ENCODE measurements around the gene RHO.

RHO gene

GRCh38 chr3:129576514-129577352 is 48.3 kb downstream of the RHO start:
- H3K27me3 ChIP-seq (ENCODE audit: low read depth, low read length): no peaks in the 10 kb centered on the region
- peaks cover 0 to 22% of the 10 kb centered on the region in 2 donors for H3K36me3 ChIP-seq (ENCODE audit: control insufficient read depth in 1 of 2, insufficient read depth in 2 of 2, low read length in 2 of 2)
- H3K4me1 ChIP-seq (ENCODE audit: control insufficient read depth in 1 of 2, insufficient read depth in 2 of 2, low read length in 2 of 2): peaks cover 6 to 18% of the 10 kb centered on the region in 2 donors
- H3K4me3 ChIP-seq (ENCODE audit: low read depth in 1 of 2, low read length in 2 of 2): no peak overlapping the region
- H3K9me3 ChIP-seq (ENCODE audit: control insufficient read depth in 1 of 2, low read length in 2 of 2): no peaks in the 10 kb centered on the region
- no peak overlapping the region for H3K27ac ChIP-seq (ENCODE audit: low read length)

GRCh38 chr3:129577366-129577765 is 48.9 kb downstream of the RHO start:
- H3K4me1 ChIP-seq (ENCODE audit: control insufficient read depth in 1 of 2, insufficient read depth in 2 of 2, low read length in 2 of 2): peaks cover 6 to 18% of the 10 kb centered on the region in 2 donors
- H3K27me3 ChIP-seq (ENCODE audit: low read depth, low read length): no peaks in the 10 kb centered on the region
- H3K27ac ChIP-seq (ENCODE audit: low read length): no peak overlapping the region
- no peaks in the 10 kb centered on the region for H3K9me3 ChIP-seq (ENCODE audit: control insufficient read depth in 1 of 2, low read length in 2 of 2)
- H3K36me3 ChIP-seq (ENCODE audit: control insufficient read depth in 1 of 2, insufficient read depth in 2 of 2, low read length in 2 of 2): peaks cover 0 to 26% of the 10 kb centered on the region in 2 donors
- H3K4me3 ChIP-seq (ENCODE audit: low read depth in 1 of 2, low read length in 2 of 2): no peak overlapping the region

GRCh38 chr3:129577925-129578786 is 49.7 kb downstream of the RHO start:
- H3K27me3 ChIP-seq (ENCODE audit: low read depth, low read length): no peaks in the 10 kb centered on the region
- no peak overlapping the region for H3K27ac ChIP-seq (ENCODE audit: low read length)
- H3K4me1 ChIP-seq (ENCODE audit: control insufficient read depth in 1 of 2, insufficient read depth in 2 of 2, low read length in 2 of 2): peaks cover 6 to 18% of the 10 kb centered on the region in 2 donors
- no peaks in the 10 kb centered on the region for H3K9me3 ChIP-seq (ENCODE audit: control insufficient read depth in 1 of 2, low read length in 2 of 2)
- H3K4me3 ChIP-seq (ENCODE audit: low read depth in 1 of 2, low read length in 2 of 2): no peak overlapping the region
- H3K36me3 ChIP-seq (ENCODE audit: control insufficient read depth in 1 of 2, insufficient read depth in 2 of 2, low read length in 2 of 2): peaks cover 0 to 24% of the 10 kb centered on the region in 2 donors

- H3K4me1 ChIP-seq (ENCODE audit: control insufficient read depth in 1 of 2, insufficient read depth in 2 of 2, low read length in 2 of 2): peaks cover 6 to 18% of the 10 kb centered on the region in 2 donors
- peaks cover under 1 to 14% of the 10 kb centered on the region in 2 donors for H3K36me3 ChIP-seq (ENCODE audit: control insufficient read depth in 1 of 2, insufficient read depth in 2 of 2, low read length in 2 of 2)
- H3K9me3 ChIP-seq (ENCODE audit: control insufficient read depth in 1 of 2, low read length in 2 of 2): no peaks in the 10 kb centered on the region
- no peaks in the 10 kb centered on the region for H3K27me3 ChIP-seq (ENCODE audit: low read depth, low read length)
- H3K27ac ChIP-seq (ENCODE audit: low read length): no peak overlapping the region
- no peak overlapping the region for H3K4me3 ChIP-seq (ENCODE audit: low read depth in 1 of 2, low read length in 2 of 2)
These were observed 51.6 kb downstream of the RHO start for GRCh38 chr3:129579991-129580390.

- H3K27me3 ChIP-seq (ENCODE audit: low read depth, low read length): no peaks in the 10 kb centered on the region
- no peaks in the 10 kb centered on the region for H3K9me3 ChIP-seq (ENCODE audit: control insufficient read depth in 1 of 2, low read length in 2 of 2)
- no peak overlapping the region for H3K27ac ChIP-seq (ENCODE audit: low read length)
- no peak overlapping the region for H3K4me3 ChIP-seq (ENCODE audit: low read depth in 1 of 2, low read length in 2 of 2)
- H3K4me1 ChIP-seq (ENCODE audit: control insufficient read depth in 1 of 2, insufficient read depth in 2 of 2, low read length in 2 of 2): peaks cover under 1 to 20% of the 10 kb centered on the region in 2 donors
- H3K36me3 ChIP-seq (ENCODE audit: control insufficient read depth in 1 of 2, insufficient read depth in 2 of 2, low read length in 2 of 2): peaks cover 10 to 21% of the 10 kb centered on the region in 2 donors
These were observed 53.2 kb downstream of the RHO start for GRCh38 chr3:129581623-129582022.

GRCh38 chr3:129582799-129583198 is 54.4 kb downstream of the RHO start:
- Histone ChIP-seq H3K36me3 (ENCODE audit: control insufficient read depth in 1 of 2, insufficient read depth in 2 of 2, low read length in 2 of 2) (peaks cover 10 to 21% of the 10 kb centered on the region in 2 donors), H3K27ac (ENCODE audit: low read length) (no peak overlapping the region), H3K4me1 (ENCODE audit: control insufficient read depth in 1 of 2, insufficient read depth in 2 of 2, low read length in 2 of 2) (peaks cover 0 to 24% of the 10 kb centered on the region in 2 donors)

GRCh38 chr3:129583289-129583688 is 54.9 kb downstream of the RHO start:
- peaks cover 0 to 20% of the 10 kb centered on the region in 2 donors for H3K4me1 ChIP-seq (ENCODE audit: control insufficient read depth in 1 of 2, insufficient read depth in 2 of 2, low read length in 2 of 2)
- peaks cover 10 to 21% of the 10 kb centered on the region in 2 donors for H3K36me3 ChIP-seq (ENCODE audit: control insufficient read depth in 1 of 2, insufficient read depth in 2 of 2, low read length in 2 of 2)
- H3K27ac ChIP-seq (ENCODE audit: low read length): no peak overlapping the region
- H3K27me3 ChIP-seq (ENCODE audit: low read depth, low read length): no peaks in the 10 kb centered on the region
- H3K9me3 ChIP-seq (ENCODE audit: control insufficient read depth in 1 of 2, low read length in 2 of 2): no peaks in the 10 kb centered on the region
- H3K4me3 ChIP-seq (ENCODE audit: low read depth in 1 of 2, low read length in 2 of 2): no peak overlapping the region

More at GRCh38 chr3:129582799-129583198, 54.4 kb downstream of the RHO start:
- no peaks in the 10 kb centered on the region for H3K27me3 ChIP-seq (ENCODE audit: low read depth, low read length)
- no peak overlapping the region for H3K4me3 ChIP-seq (ENCODE audit: low read depth in 1 of 2, low read length in 2 of 2)
- H3K9me3 ChIP-seq (ENCODE audit: control insufficient read depth in 1 of 2, low read length in 2 of 2): no peaks in the 10 kb centered on the region

GRCh38 chr3:129584631-129585030 is 56.2 kb downstream of the RHO start:
- H3K4me3 ChIP-seq (ENCODE audit: low read depth in 1 of 2, low read length in 2 of 2): no peak overlapping the region
- H3K27ac ChIP-seq (ENCODE audit: low read length): no peak overlapping the region
- no peaks in the 10 kb centered on the region for H3K27me3 ChIP-seq (ENCODE audit: low read depth, low read length)
- H3K36me3 ChIP-seq (ENCODE audit: control insufficient read depth in 1 of 2, insufficient read depth in 2 of 2, low read length in 2 of 2): peaks cover 10 to 21% of the 10 kb centered on the region in 2 donors
- no peaks in the 10 kb centered on the region for H3K9me3 ChIP-seq (ENCODE audit: control insufficient read depth in 1 of 2, low read length in 2 of 2)
- peaks cover 0 to 11% of the 10 kb centered on the region in 2 donors for H3K4me1 ChIP-seq (ENCODE audit: control insufficient read depth in 1 of 2, insufficient read depth in 2 of 2, low read length in 2 of 2)
